HFFc6 (cell line): ENCODE results near the gene OVOL2. TPM values are rescaled to one million over a fixed set of nuclear protein-coding genes. Genes with fewer than 3 reads are reported as not detected.

ENCODE experiments used
- DNase-seq: peaks from one replicate; pipeline ENCODE4 v3.0.0-alpha.2; 2018
- H3K27ac Mint-ChIP-seq: 2 replicates; pipeline ENCODE4 v1.8.0; 2020; ENCODE audit warnings: mild to moderate bottlenecking, mixed read lengths
- H3K27me3 Mint-ChIP-seq: 2 replicates; pipeline ENCODE4 v1.8.0; 2021; ENCODE audit warnings: mild to moderate bottlenecking, moderate library complexity, mixed read lengths; ENCODE audit not compliant: insufficient read depth
- H3K36me3 Mint-ChIP-seq: 2 replicates; pipeline ENCODE4 v1.8.0; 2021; ENCODE audit warnings: low read depth, mixed read lengths
- H3K4me1 Mint-ChIP-seq: 2 replicates; pipeline ENCODE4 v1.8.0; 2020; ENCODE audit warnings: low read depth, mixed read lengths
- H3K4me3 Mint-ChIP-seq: 2 replicates; pipeline ENCODE4 v1.8.0; 2020; ENCODE audit warnings: mild to moderate bottlenecking, moderate library complexity, mixed read lengths
- H3K9me3 Mint-ChIP-seq: 2 replicates; pipeline ENCODE4 v1.8.0; 2020; ENCODE audit warnings: mild to moderate bottlenecking, mixed read lengths
- total RNA-seq, 6 experiments: library from RNA; stranded (reverse); fragmentation: NEBNext Ultra II Directional; extraction: Animal tissue kit (Norgen Biotek cat#: 25700); gene quantifications; 2 replicates in 1 of 6; 3 replicates in 5 of 6; pipeline ENCODE4 v1.2.3, GENCODE V29; 2021
- TF ChIP-seq, protein P1 (sequence below): fragments of 200-600 bp; sonication (generic); IDR thresholded peaks from 2 replicates; pipeline ENCODE4 v1.5.0; 2021; ENCODE audit warnings: antibody characterized with exemption, mild to moderate bottlenecking

The OVOL2 gene
- total RNA-seq, 6 experiments from 2014 or later: not detected

DNA sequence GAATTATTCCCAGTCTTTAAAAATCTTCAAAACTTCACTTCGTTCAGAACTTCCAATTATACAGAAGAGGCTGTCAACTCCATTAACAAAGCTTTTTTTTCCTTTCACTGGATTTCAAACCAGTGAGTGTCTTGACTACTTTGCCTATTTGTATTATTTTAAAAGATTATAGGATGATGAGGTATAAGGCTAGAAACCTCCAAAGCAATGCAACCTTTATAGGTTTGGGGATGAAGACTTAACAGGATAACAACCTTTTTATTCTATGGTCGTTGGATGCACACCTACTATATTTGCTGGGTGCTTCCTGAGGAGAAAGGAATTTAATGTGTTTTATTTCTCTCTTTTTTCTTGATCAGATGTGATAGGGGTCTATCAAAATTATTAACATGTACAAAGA lies 1.9 kb upstream of the OVOL2 start:
- TF ChIP-seq, protein P1, sequence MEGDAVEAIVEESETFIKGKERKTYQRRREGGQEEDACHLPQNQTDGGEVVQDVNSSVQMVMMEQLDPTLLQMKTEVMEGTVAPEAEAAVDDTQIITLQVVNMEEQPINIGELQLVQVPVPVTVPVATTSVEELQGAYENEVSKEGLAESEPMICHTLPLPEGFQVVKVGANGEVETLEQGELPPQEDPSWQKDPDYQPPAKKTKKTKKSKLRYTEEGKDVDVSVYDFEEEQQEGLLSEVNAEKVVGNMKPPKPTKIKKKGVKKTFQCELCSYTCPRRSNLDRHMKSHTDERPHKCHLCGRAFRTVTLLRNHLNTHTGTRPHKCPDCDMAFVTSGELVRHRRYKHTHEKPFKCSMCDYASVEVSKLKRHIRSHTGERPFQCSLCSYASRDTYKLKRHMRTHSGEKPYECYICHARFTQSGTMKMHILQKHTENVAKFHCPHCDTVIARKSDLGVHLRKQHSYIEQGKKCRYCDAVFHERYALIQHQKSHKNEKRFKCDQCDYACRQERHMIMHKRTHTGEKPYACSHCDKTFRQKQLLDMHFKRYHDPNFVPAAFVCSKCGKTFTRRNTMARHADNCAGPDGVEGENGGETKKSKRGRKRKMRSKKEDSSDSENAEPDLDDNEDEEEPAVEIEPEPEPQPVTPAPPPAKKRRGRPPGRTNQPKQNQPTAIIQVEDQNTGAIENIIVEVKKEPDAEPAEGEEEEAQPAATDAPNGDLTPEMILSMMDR: no peak
- Mint-ChIP-seq H3K4me3 (no peak overlapping the region), H3K9me3 (no peaks in the 10 kb centered on the region), H3K27me3 (peaks cover 64% of the 10 kb centered on the region), H3K4me1 (no peaks in the 10 kb centered on the region), H3K27ac (no peak overlapping the region), H3K36me3 (no peaks in the 10 kb centered on the region)
- no peak for DNase-seq

DNA sequence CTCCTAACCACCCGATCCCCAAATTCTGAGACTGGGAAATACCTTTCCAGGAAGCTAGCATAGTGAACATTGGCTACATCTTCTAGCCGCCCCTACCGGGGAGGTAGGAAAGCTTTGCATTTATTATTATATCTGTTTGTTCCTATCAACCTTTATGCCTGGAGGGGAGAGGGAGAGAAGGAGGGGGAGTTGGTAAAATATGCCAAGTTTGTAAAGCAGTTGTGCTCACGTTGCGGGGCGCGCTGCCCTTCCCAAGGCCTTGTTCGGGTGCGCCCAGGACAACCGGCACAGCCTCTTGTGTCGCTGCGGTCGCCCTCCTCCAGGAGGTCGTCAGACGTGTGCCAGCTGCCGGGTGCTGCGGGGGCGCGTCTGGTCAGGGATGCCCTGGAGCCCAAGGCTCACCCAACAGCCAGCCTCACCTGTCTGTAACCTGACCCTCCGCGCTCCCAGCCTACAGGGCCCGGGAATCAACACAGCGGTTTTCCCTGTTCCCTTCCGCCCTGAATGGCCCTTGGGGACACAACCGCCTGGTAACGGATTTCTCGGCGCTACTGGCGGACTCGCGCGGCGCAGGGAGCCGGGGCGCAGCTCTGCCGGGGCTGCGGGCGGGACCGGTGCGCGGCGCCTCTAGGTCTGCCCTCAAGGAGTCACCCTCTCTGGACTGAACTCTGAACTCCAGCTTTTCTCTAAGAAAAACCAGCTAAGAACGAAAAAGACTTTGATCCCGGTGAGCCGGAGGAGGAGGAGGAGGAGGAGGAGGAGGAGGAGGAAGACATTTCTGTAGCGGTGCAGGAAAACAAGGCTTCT lies 1.1 kb upstream of the OVOL2 start:
- no peaks in the 10 kb centered on the region for H3K9me3 Mint-ChIP-seq
- no peak for DNase-seq
- H3K27ac Mint-ChIP-seq: no peak overlapping the region
- H3K36me3 Mint-ChIP-seq: no peaks in the 10 kb centered on the region
- no peak overlapping the region for H3K4me3 Mint-ChIP-seq
- peaks cover 67% of the 10 kb centered on the region for H3K27me3 Mint-ChIP-seq
- TF ChIP-seq, protein P1: no peak
- no peaks in the 10 kb centered on the region for H3K4me1 Mint-ChIP-seq

DNA sequence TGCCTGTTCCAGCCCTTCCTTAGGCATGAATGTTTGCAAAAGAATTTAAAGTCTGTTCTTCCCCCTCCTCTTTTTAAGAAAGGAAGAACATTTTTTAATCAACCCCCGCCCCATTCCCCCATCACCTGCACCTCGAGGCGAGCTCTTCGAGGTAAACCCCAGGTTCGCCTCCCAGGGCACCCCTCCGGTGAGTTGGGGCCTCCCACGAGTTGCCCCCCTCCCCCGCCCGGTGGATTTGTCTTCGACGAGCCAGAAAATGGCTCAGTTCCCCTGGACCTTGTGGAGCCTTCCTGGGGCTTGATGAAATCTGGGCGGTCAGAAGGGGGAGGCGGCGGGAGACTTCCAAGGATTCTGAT lies 256 bp upstream of the OVOL2 start:
- TF ChIP-seq, protein P1: no peak
- no peak for DNase-seq
- Mint-ChIP-seq H3K27me3 (peaks cover 62% of the 10 kb centered on the region), H3K36me3 (no peaks in the 10 kb centered on the region), H3K4me3 (no peak overlapping the region), H3K9me3 (no peaks in the 10 kb centered on the region), H3K27ac (no peak overlapping the region), H3K4me1 (no peaks in the 10 kb centered on the region)

DNA sequence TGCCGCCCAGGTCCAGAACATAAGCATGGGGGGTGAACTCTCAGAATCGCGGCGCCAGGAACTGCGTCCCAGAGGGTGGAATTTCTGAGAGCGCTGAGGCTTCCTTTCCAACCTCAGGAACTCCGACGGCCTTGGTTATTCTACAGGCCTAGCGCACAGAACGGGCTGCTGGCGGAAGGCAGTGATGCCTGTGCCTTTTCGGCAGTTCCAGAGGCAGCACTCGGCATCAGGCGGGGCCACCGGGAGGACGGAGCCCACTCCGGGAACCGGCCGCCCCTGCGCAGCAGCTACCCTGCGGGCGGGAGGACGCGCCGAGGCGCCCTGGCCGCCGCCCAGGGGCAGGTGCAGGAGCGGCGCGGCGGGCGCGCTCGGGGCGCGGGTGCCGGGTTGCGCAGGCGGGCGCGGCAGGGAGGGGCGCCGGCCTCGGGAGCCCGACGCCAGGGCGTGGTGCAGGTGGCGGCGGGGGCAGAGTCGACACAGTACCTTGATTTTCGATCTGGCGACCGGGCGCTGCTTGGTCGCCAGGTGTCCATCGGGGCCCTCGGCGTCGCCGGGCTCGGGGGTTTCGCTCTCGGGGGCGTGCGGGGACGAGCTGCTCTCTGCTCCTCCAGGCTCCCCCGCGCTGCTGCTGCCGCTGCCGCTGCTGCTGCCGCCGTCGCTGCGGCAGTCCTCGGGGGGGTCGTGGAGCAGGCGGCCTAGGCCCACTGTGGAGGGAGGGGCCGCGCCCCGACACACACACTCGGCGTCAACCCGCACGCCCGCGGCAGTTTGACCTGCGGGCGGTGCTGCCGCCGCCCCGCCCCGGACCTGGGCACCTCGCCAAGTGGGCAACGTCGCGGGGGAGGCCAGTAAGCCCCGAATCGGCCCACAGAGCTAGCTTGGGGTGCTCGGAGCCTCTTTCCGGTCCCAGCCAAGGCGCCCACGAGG lies 1.3 kb downstream of the OVOL2 start:
- no peak for DNase-seq
- H3K4me3 Mint-ChIP-seq: no peak overlapping the region
- no peaks in the 10 kb centered on the region for H3K4me1 Mint-ChIP-seq
- H3K27ac Mint-ChIP-seq: no peak overlapping the region
- H3K27me3 Mint-ChIP-seq: peaks cover 55% of the 10 kb centered on the region
- TF ChIP-seq, protein P1: no peak
- H3K9me3 Mint-ChIP-seq: no peaks in the 10 kb centered on the region
- no peaks in the 10 kb centered on the region for H3K36me3 Mint-ChIP-seq

DNA sequence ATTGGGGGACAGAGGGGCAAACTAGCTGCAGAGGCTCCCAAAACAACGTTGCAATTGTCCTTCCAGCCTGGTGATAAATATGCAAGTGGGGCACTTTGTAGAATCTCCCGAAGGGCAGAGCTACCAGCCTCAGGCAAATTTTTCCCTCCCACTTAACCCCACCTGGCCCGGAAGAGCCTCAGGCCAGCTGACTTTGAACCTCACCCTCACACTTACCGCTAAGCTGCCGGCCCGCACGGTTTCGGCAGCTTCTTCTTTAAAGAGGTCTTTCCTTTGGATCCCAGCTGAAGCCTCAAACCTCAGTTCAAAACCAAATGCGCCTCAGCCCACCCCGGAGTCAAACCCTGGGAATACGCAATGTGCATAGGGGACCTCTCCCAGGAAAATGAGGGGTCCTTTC lies 2.5 kb downstream of the OVOL2 start:
- Mint-ChIP-seq H3K36me3 (no peaks in the 10 kb centered on the region), H3K4me3 (no peak overlapping the region), H3K9me3 (no peaks in the 10 kb centered on the region), H3K4me1 (no peaks in the 10 kb centered on the region), H3K27ac (no peak overlapping the region), H3K27me3 (peaks cover 56% of the 10 kb centered on the region)
- no peak for DNase-seq
- TF ChIP-seq, protein P1: no peak
